Measurements from ENCODE around the gene TNPO1. TPM values are rescaled to one million over a fixed set of nuclear protein-coding genes. Genes with fewer than 3 reads are reported as not detected.

The TNPO1 gene
- 100 to 1,000 TPM in 1 of 4 donors, 10 to 100 TPM in 3; 73.1 to 241 (median 76.8) TPM for total RNA-seq

GRCh38 chr5:72816284-72817075, at the start of gene TNPO1:
TSS of gene TNPO1 (plus strand) at chr5:72816661. CDS start at chr5:72816738, 77 bp downstream.
- H3K9me3 ChIP-seq, result no peaks in the 10 kb centered on the region
- peak within 1 kb of the TSS; percentile 68 to 88 (median 84) for H3K4me3 ChIP-seq
- TF ChIP-seq CTCF (IDR thresholded peaks at IDR 0.05), result peak in 1 of 6 experiments; percentile 7
- TF ChIP-seq POLR2A (IDR thresholded peaks at IDR 0.05), result peak; percentile 87 to 95
- no peaks in the 10 kb centered on the region for H3K36me3 ChIP-seq
- no peaks in the 10 kb centered on the region for H3K27me3 ChIP-seq
- peaks cover 0 to 12% (median 0%) of the 10 kb centered on the region in 4 donors for H3K4me1 ChIP-seq
- peak within 1 kb of the TSS; percentile 92 to 99 (median 98) for H3K27ac ChIP-seq
- DNase-seq, result peak; percentile 86 to 97 (median 96)

- TF ChIP-seq CTCF (IDR thresholded peaks at IDR 0.05) (no peak), POLR2A (IDR thresholded peaks at IDR 0.05) (no peak)
- H3K36me3 ChIP-seq, result no peaks in the 10 kb centered on the region
- DNase-seq, result no peak
Observed at GRCh38 chr5:72767289-72768010, 49.0 kb upstream of the TNPO1 start.

GRCh38 chr5:72770266-72770665, 46.2 kb upstream of the TNPO1 start:
- Histone ChIP-seq H3K27ac (no peak overlapping the region), H3K27me3 (no peaks in the 10 kb centered on the region), H3K9me3 (peaks cover 0 to 4% (median 0%) of the 10 kb centered on the region in 4 donors), H3K4me1 (no peaks in the 10 kb centered on the region), H3K36me3 (no peaks in the 10 kb centered on the region), H3K4me3 (no peak overlapping the region)
- no peak for DNase-seq
- no peak for TF ChIP-seq POLR2A (IDR thresholded peaks at IDR 0.05)
- TF ChIP-seq CTCF (IDR thresholded peaks at IDR 0.05), result no peak

More at GRCh38 chr5:72767289-72768010, 49.0 kb upstream of the TNPO1 start:
- H3K4me3 ChIP-seq, result no peak overlapping the region
- no peak overlapping the region for H3K27ac ChIP-seq
- H3K4me1 ChIP-seq, result no peaks in the 10 kb centered on the region
- H3K27me3 ChIP-seq, result no peaks in the 10 kb centered on the region
- peaks cover 0 to 4% (median 0%) of the 10 kb centered on the region in 4 donors for H3K9me3 ChIP-seq

GRCh38 chr5:72776684-72777083, 39.8 kb upstream of the TNPO1 start:
- TF ChIP-seq CTCF (IDR thresholded peaks at IDR 0.05), result no peak
- TF ChIP-seq POLR2A (IDR thresholded peaks at IDR 0.05), result no peak
- Histone ChIP-seq H3K4me3 (no peak overlapping the region), H3K9me3 (peaks cover 0 to 11% (median 0%) of the 10 kb centered on the region in 4 donors), H3K36me3 (no peaks in the 10 kb centered on the region), H3K27me3 (no peaks in the 10 kb centered on the region), H3K4me1 (no peaks in the 10 kb centered on the region), H3K27ac (no peak overlapping the region)
- no peak for DNase-seq

- Histone ChIP-seq H3K4me1 (peaks cover 0 to 3% (median 0%) of the 10 kb centered on the region in 4 donors), H3K27me3 (no peaks in the 10 kb centered on the region), H3K36me3 (no peaks in the 10 kb centered on the region), H3K27ac (no peak overlapping the region), H3K4me3 (no peak overlapping the region), H3K9me3 (peaks cover 0 to 11% (median 0%) of the 10 kb centered on the region in 4 donors)
- DNase-seq, result no peak
- TF ChIP-seq POLR2A (IDR thresholded peaks at IDR 0.05) (no peak), CTCF (IDR thresholded peaks at IDR 0.05) (no peak)
Observed at GRCh38 chr5:72779520-72779919, 36.9 kb upstream of the TNPO1 start.
